CD4-positive, alpha-beta T cell treated with Interleukin-15 for 4 hours (primary cell): ENCODE data around the gene UNC5C.

Experiments
- DNase-seq: peaks from one replicate; pipeline ENCODE4 v3.0.0-alpha.2; 2020; ENCODE audit warnings: low spot score

Gene UNC5C

DNA sequence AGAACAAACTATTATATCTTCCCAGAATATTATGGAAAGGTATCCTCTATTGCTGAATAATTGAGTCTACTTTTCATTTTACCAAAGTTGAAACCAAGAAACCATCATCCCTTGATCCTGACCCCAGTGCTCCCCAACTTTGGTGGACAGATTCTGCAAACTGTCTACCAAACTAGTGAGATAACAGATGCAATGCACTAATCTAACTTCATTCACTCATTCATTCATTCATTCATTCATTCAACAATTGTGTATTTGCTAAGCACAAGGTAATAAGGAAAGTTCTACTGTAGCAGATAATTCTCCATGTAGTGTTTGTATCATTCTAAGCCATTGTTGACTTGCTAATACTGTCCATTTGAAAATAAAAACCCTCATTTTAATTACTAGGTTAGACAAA lies 150.6 kb downstream of the UNC5C start:
- DNase-seq: no peak

DNA sequence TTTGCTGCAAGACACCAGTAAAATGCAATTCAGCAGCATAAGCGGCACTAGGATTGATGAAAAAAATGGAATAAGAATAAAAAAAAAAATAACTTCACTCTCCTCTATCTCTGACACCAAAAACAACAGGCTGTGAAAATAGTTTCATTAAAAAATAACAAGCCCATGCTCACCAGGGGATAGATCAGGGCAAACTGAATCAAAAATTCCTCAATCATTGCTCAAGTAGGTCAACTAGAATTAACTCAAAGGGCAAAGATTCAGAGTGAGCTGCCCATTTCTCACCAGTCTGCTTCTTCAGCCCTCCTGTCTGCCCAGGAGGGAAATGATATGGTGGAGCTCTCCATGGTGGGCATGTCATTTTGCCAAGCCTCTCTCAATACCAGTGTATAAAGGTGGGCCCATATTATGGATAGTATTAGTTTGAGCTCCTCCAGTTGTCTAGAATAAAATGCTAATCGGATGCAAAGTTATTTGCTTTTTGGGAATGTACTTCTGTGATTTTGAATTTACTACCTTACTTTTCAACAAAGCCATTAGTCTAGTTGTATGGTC lies 153.9 kb downstream of the UNC5C start:
- no peak for DNase-seq

DNA sequence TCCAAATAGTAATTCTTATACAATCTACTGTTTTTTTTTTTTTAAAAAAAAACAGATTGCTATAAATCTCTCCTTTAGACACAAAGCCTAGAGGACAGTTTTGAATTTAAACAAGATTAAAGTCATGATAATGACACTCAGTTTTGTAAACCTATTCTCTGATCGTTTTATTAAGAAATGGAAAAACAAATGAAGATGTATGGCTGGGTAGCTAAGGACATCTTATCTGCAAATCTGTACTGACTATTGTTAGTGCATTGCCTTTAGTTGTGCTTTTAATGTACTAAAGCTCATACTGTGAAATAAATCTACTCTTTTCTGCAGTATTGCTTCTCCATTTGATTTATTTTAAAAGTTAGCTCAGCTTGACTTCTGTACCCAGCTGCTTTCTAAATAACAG lies 155.0 kb downstream of the UNC5C start:
- DNase-seq: no peak

DNA sequence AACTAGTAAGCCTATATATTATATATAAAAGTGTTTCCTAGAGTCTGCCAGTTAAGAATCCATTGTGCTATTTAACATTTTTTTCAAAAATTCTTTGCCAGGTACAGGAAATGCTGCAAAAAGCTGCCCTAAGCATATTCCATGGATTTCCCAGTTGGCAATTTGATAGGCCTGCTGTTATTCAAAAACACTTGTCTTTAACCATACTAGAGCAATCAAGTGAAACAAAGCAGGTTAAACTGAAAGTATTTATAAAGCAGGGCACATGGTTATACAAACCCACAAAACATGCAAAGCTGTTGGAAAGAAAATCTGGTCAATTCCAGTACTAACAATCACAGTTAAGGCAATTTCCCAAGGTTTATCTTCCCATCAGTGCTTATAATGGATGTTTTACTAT lies 159.9 kb downstream of the UNC5C start:
- DNase-seq: no peak

DNA sequence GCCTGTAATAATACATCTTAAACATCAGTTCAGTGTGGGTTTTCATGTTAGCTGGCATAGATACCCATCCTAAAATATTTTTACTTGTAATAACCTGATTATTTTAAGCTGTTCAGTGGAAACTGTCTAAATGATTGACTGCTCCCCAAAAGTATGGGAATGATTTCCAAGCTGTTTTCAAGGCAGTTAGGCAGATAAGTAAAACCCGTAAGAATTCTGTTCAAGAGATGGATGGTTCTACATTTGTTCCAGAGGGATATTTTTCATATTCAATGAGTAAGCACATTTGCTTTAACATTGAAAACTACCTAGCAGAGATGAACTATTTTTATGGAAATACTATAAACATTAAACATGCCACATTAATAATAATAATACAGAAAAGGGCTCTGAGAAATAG lies 161.1 kb downstream of the UNC5C start:
- DNase-seq: no peak

DNA sequence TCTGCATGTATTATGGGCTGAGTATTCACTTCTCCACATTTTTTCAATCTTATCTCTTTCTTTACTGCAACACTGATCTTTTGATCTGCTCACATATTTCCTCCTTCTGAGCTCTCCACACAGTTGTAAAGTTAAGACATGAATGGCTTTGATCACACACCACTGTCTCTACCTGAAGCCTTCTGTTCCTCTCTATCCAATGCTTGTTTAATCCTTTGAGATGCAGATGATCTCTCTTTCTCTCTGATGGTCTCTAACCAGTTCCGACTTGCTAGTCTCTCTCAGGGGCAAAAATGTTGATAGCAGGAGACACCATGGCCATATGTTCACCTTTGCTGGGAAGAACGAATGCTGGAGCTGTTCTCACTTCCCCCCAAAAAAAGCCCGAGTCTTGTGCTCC lies 162.4 kb downstream of the UNC5C start:
- DNase-seq: no peak

DNA sequence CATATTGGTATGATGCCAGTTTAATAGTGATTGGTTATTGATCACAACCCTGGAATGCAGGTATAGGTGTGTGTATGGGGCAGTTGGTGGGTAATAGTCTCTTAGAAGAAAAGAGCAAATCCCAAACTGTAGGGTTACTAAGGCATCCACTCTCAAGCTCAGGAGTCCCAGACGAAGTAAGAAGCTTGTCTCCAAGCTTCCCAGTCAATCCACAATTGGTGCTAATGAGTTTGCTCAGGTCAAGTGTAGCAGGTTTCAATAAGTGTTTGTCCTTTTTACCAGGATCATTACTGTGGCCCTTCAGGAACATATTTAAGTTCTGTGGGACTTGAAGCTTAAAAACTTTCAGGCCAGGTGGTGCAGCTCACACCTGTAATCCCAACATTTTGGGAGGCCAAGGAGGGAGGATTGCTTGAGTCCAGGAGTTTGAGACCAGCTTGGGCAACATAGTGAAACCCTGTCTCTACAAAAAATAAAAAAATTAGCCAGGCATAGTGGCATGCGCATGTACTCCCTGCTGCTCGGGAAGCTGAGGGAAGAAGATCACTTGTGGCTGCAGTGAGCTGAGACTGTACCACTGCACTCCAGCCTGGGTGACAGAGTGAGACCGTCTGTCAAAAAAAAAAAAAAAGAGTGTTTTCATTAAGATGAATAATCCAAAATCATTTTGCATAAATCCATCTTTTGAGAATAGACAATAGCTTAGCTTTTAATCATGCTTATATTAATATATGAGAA lies 166.8 kb downstream of the UNC5C start:
- no peak for DNase-seq

DNA sequence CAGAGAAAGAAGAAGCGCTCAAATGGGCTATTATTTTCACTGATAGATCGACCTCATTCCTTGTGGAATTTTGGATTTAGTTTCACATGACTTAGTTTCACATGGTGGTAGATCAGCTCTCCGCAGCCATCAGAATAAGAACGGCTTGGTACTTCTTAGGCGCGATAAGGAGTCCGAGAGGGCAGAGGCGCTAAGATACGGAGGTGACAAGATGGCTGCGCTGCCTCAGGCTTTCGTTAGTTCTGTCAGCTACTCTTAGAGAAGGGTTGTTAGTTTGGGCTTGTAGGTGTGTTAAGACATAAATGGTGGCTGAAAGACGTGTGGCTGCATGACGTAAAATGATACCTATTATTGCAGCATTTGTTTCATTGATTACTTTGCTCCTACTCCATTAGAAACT lies 169.1 kb downstream of the UNC5C start:
- no peak for DNase-seq

DNA sequence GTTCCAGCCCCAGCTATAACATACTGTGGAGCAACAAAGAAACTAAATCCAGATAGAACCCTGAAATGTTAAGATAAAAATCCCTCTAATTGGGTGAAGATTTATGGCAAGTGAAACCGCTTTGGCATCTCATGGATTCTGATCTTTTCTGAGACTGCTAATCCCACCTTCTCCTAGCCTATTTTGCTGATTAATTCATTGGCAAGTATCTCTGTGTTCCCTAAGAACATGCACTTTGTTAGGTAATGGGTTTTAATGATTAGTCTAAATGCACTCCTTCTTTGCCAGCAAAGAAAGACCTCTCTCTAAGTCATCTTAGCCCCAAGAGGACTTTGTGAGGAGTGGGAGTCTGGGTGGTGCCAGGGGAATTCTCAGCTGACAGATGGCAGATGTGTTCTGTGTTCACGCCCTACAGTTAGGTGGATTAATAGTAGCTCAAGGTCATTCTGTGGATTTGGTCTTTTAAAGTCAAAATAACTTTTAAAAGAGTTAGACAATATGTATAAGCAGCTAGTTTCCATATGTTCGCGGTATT lies 171.3 kb downstream of the UNC5C start:
- no peak for DNase-seq

DNA sequence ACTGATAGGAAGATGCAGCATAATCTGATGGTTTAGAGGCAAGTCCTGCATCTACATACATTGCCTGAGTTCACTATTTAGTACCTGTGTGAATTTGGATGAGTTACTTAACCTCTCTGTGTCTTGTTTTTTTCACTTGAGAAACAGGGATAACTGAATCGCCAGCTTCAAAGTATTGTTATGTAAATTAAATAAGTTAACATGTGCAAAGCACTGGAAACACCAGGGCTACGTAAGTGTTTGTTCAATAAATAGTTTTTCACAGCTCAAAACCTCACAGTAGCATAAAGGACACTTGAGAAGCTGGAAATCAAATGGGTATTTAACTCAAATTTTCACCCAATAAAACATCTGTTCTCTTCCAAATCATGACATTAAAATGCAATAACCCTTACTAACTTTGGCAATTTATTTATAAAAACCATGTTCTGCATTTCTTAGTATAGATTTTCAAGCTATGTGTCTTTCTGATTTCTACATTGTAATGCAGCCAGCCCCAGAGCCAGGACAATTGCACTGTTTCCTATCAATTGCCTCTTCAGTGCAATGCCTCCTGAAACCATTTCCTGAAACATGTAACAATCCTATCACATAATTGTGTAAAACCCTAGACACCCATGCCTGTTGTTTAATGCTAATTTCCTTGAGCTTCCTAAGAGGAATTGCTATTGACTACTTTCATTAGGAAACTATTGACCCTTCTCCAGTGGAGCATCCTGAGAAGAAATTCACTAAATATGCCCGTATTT lies 177.1 kb downstream of the UNC5C start:
- no peak for DNase-seq

DNA sequence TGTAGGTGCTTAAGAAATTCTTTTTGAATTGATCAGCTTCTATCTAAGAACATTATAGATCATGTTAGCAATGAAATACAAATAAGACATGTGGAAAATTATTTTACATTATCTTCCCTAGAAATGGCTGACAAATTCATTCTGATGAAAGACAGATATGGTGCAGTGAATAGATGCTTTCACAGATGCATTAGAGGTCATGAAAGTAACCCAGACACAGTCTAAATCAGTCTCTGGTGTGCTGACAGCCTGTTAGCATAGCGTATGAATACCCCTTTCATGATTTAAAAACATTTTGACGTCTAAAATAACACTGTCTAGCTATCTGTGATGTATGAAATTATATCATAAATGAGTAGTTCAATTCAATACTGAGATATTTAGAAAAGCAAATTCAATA lies 180.9 kb downstream of the UNC5C start:
- DNase-seq: no peak

DNA sequence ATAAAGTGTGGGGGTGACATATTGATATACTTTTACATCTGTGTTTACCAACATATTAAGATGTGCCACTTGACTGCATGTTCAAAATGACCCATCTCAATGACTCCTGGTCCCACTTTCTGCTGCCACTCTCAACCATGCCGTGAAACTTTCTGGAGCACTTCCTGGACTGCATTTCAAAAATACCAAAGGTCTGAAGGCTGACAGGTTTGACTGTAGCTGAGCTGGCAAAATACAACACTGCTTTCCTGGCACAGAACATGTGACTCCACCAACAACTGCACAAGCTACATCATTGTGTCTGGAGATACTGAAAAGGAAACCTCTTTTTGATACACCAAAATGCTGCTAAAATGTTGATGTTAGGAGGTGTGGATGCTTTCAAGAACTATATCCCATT lies 184.8 kb downstream of the UNC5C start:
- DNase-seq: no peak

DNA sequence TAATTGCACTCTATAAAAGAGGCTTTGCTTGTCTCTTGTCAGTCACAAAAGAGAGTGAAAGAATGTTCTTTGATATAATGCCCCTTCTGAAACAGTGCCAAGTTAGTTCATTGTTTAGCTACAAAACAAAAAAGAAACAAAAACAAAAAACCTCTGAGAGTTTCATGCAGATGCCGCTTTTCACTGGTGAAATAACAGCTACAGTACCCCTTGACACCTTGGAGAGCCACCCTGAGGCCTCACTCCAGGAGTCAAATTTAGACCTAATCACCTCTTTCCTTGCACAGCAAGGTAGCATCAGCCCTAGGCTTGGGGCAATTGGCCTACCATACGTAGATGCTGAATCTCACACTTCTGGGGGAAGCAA lies 185.2 kb downstream of the UNC5C start:
- no peak for DNase-seq

DNA sequence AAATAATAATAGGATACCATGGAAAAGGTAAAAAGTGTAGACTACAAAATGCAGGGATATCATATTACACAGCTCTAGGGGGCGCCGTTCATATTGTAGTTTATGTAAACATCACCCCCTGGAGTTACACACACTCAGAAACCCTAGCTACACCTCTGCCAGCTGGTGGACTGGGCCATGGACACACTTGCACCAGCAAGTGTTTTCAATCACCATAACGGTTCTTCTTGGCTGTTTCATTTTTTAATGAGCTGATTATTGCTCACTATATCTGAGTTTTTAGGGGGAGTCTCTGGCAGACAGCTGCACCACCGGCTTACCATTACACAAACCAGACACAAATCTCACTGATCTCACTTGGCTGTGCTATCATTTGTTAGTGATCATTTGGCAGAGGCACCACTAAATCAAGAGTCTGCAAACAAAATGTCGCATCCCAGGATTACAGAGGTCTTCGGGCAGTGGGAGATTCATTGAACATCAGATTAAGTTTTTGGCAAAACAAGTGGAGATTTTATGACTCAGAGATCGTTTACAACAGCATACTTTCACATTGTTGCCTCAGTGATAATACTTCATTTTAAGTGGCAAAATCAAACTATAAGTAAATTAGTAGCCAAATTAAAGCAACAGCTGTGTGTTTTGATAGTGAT lies 185.7 kb downstream of the UNC5C start:
- no peak for DNase-seq

DNA sequence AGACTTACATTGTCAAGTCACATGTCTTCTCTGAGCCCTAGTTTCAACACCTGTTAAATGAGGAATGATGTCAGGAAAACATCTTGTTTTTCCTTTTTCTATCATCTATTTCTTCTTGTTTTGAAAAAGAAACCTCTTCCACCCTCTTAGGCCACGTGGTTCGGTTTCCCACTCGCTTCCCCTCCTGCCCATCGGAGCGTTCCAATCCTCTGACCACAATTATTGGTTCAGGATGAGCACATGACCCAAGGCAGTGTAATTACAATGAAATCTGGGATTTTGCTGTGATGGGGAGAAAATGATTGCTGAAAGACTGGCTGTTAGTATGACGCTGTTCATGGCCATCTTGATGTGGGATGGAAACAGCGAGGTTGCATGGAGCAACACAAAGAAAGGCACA lies 186.7 kb downstream of the UNC5C start:
- DNase-seq: no peak

DNA sequence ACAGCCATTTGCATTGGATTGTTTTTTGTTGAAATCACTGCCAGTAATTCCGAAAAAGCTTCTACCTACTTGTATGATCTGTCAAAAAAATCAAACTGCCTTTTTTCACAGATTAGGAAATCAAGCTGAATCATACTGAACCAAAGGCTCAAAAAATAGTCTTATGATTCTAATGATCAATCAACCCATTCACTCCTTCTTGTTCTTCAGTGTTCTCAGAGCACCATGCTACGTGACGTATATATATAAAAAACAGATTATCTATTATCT lies 187.1 kb downstream of the UNC5C start:
- DNase-seq: no peak

DNA sequence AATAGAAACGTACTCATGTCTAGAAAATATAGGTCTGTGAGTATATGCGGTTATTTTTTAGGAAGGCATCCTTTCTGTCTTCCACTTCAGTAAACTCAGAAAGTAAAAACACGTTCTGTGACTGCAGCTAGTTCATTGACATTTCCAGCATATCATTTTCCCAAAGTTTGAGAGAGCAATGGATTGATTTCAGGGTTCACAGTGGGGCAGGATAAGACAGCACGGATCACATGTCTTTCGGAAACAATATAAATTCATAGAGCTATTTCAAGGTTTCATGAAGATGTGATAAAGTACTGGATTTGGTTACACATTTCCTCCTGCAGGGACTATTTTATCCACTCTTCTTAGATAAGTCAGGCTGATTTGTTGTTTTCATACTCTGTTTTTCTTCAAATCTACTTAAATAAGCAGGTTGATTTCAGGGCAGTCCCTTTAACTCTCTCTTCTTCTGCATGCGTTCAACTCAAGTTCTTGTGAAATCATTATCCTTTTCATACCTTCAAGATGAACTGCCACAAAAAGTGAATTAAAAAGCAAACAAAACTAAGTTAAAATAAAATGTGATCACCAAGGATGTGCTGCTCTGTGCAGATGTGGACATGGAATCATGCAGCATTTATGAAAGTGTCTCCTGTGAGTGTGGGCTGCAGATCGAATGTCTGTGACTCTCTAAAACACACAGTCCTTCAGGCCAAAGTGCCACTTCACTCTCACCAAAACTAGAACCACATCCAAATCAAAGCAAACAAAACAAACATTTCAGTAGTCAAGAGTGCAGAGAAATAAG lies 187.7 kb downstream of the UNC5C start:
- no peak for DNase-seq

DNA sequence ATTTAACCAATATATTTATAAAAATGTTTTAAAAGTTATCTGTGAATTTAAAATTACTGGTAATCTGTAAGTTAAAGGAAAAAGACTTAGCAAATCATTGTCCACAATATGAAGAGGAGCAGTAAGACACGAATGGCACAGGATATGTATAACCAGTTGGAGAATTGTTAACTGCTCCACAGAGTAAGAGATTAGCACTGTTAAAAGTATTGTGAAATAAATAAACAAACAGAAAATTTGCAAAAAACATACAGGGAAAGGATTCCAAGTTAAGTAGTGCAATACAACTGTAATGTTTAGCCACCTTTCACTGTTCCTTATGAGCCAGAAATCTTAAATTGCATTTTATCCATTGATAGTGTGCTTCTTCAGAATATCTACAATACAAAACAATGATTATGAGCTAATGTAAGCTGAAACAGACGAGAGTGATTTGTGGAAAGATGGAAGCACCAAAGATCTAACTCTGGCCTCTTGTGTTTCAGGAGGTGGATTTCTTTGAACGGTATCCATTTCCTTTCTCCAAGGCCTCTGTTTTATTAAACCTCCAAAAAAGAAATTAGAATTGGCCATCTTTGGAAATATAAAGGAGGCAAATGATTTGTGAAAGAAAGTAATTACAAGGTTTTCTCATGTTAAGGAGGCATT lies 188.4 kb downstream of the UNC5C start:
- DNase-seq: no peak

DNA sequence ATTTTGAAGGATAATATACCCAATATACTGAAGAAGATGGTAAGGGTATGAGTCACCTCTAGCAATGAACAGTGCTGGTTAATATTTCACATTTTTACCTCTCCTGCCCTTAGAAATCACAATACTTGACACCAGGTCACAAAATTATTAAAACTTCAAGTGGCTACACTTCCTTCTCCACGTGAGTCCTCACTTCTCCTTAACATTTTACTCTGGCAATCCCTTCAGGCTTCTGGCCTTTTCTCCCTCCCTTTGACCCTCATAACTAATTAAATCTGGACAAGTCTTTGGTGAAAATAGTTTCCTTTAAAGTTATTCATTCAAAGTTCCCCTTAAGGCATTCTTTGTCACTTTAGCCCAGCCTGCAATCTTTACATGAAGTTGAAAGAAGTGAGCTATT lies 190.4 kb downstream of the UNC5C start:
- DNase-seq: no peak

DNA sequence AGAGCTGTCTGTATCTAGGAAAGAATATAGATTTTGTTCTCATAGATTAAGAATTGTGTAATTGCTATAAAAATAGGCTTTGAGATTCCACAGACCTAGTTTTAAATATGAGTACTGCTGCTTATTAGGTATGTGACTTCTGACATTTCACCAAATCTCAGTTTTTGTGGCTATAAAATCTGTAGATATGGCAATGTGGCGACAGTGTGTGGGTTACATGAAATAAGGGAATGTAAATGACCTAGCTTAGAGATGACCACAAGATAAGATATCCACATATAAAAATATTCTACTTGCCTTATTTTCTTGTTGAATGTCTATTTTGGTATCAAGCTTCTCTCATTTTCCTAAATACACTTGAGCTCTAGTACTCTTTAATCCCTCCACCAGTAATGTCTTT lies 193.8 kb downstream of the UNC5C start:
- no peak for DNase-seq

DNA sequence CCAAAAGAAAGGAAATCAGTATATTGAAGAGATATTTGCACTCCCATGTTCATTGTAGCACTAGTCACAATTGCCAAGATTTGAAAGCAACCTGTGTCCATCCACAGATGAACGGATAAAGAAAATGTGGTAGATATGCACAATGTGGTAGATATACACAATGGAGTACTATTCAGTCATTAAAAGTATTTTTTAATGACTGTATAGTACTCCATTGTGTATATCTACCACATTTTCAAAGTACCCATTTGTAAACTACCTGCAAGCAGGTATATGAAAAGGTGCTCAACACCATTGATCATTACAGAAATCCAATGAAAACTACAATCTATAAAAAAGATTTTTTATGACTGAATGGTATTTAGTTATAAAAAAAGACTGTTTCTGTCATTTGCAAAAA lies 200.4 kb downstream of the UNC5C start:
- DNase-seq: no peak

DNA sequence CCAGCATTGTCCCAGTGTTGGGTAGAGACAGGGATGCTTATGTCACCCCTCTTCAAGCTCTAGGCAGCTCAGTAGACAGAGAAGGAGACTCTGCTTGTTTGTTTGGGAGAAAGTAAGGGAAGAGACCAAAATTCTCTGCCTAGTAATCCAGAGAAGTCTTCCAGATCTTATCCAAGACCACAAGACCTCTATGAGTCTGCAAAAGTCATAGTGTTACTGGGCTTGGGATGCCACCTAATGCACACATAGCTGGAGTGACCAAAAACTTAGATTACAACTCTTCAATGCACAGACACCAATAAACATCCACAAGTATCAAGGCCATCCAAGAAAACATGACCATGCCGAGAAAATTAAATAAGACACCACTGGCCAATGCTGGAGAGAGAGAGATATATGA lies 205.5 kb downstream of the UNC5C start:
- no peak for DNase-seq
